ENCODE results near the gene STK26.

GRCh38 chrX:131977619-131978018 is 45.5 kb upstream of the STK26 start:
- no peak for TF ChIP-seq POLR2A (IDR thresholded peaks at IDR 0.05; ENCODE audit: borderline replicate concordance, extremely low read depth, insufficient read depth, insufficient read length)
- TF ChIP-seq, protein P1, sequence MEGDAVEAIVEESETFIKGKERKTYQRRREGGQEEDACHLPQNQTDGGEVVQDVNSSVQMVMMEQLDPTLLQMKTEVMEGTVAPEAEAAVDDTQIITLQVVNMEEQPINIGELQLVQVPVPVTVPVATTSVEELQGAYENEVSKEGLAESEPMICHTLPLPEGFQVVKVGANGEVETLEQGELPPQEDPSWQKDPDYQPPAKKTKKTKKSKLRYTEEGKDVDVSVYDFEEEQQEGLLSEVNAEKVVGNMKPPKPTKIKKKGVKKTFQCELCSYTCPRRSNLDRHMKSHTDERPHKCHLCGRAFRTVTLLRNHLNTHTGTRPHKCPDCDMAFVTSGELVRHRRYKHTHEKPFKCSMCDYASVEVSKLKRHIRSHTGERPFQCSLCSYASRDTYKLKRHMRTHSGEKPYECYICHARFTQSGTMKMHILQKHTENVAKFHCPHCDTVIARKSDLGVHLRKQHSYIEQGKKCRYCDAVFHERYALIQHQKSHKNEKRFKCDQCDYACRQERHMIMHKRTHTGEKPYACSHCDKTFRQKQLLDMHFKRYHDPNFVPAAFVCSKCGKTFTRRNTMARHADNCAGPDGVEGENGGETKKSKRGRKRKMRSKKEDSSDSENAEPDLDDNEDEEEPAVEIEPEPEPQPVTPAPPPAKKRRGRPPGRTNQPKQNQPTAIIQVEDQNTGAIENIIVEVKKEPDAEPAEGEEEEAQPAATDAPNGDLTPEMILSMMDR (IDR thresholded peaks at IDR 0.05 in 2 of 3, conservative IDR thresholded peaks at IDR 0.05 in 1 of 3; ENCODE audit: borderline replicate concordance in 1 of 3, insufficient read depth in 1 of 3, low read depth in 2 of 3, low read length in 2 of 3): no peak
- TF ChIP-seq ZNF274 (IDR thresholded peaks at IDR 0.05; ENCODE audit: low read depth, low read length): no peak
- TF ChIP-seq RAD21 (IDR thresholded peaks at IDR 0.05; ENCODE audit: low read depth): no peak
- no peak for TF ChIP-seq POLR2AphosphoS5 (IDR thresholded peaks at IDR 0.05; ENCODE audit: low read depth, low read length)
- TF ChIP-seq MAX (IDR thresholded peaks at IDR 0.05): no peak
- TF ChIP-seq CEBPB (IDR thresholded peaks at IDR 0.05; ENCODE audit: low read depth): no peak
- TF ChIP-seq, protein P2, sequence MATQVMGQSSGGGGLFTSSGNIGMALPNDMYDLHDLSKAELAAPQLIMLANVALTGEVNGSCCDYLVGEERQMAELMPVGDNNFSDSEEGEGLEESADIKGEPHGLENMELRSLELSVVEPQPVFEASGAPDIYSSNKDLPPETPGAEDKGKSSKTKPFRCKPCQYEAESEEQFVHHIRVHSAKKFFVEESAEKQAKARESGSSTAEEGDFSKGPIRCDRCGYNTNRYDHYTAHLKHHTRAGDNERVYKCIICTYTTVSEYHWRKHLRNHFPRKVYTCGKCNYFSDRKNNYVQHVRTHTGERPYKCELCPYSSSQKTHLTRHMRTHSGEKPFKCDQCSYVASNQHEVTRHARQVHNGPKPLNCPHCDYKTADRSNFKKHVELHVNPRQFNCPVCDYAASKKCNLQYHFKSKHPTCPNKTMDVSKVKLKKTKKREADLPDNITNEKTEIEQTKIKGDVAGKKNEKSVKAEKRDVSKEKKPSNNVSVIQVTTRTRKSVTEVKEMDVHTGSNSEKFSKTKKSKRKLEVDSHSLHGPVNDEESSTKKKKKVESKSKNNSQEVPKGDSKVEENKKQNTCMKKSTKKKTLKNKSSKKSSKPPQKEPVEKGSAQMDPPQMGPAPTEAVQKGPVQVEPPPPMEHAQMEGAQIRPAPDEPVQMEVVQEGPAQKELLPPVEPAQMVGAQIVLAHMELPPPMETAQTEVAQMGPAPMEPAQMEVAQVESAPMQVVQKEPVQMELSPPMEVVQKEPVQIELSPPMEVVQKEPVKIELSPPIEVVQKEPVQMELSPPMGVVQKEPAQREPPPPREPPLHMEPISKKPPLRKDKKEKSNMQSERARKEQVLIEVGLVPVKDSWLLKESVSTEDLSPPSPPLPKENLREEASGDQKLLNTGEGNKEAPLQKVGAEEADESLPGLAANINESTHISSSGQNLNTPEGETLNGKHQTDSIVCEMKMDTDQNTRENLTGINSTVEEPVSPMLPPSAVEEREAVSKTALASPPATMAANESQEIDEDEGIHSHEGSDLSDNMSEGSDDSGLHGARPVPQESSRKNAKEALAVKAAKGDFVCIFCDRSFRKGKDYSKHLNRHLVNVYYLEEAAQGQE (IDR thresholded peaks at IDR 0.05; ENCODE audit: low read depth): no peak
- TF ChIP-seq EZH2 (IDR thresholded peaks at IDR 0.05): no peak

Measured in HCT116 (cell line).